Ovary (tissue), 9 donors: ENCODE results near the gene AOAH. TPM values are rescaled to one million over a fixed set of nuclear protein-coding genes. Genes with fewer than 3 reads are reported as not detected.

ENCODE experiments used
- DNase-seq, 5 donors: peaks; one replicate each; pipeline ENCODE4 v3.0.0-alpha.2; 2019 to 2020
- H3K27ac ChIP-seq, 2 donors: fragments of 200-600 bp; one replicate each; pipeline versions ENCODE4 v1.5.1 to v1.8.0; 2019 to 2022
- H3K27me3 ChIP-seq: fragments of 200-600 bp; one replicate; pipeline ENCODE4 v1.8.0; 2022
- H3K36me3 ChIP-seq: fragments of 200-600 bp; sonication (generic); one replicate; pipeline ENCODE4 v1.5.1; 2019
- H3K4me1 ChIP-seq: one replicate; pipeline ENCODE4 v1.8.1; 2013; ENCODE audit warnings: mild to moderate bottlenecking, moderate library complexity; ENCODE audit not compliant: insufficient read depth
- H3K4me3 ChIP-seq: fragments of 200-600 bp; sonication (generic); one replicate; pipeline ENCODE4 v1.5.1; 2017
- H3K9me3 ChIP-seq, 2 donors: fragments of 200-600 bp in 1 of 2; sonication (generic) in 1 of 2; one replicate each; pipeline versions ENCODE4 v1.5.1 to v1.8.1; 2013 to 2019; ENCODE audit warnings: mild to moderate bottlenecking in 1 of 2, moderate library complexity in 1 of 2
- EP300 ChIP-seq: sonication (generic); formaldehyde crosslinking; IDR thresholded peaks from one replicate; pipeline ENCODE4 v1.6.1; 2017; ENCODE audit warnings: antibody characterized with exemption
- POLR2A ChIP-seq: fragments of 450-650 bp; IDR thresholded peaks from one replicate; pipeline ENCODE4 v1.6.1; 2017; ENCODE audit warnings: antibody characterized with exemption, mild to moderate bottlenecking, moderate library complexity
- WGBS, 3 donors: extraction: QIAGEN DNeasy Blood & Tissue Kit in 1 of 3; methylation state at CpG; one replicate each; pipeline versions ENCODE4 v1.1.5 to v1.1.7; 2013 to 2017; 5-methylcytosine and 5-hydroxymethylcytosine counted together
- intact Hi-C, 4 donors: fragments of 100-400 bp; cut with DNase I; formaldehyde crosslinking; loops; one replicate each; pipeline versions ENCODE4 v1.11.0 to v1.15.1; 2022 to 2023
- polyA plus RNA-seq, 2 donors: library from polyadenylated mRNA; stranded (reverse); fragments of 200-250 nt in 1 of 2; fragments of 350-450 nt in 1 of 2; fragmentation: Illumina TruSeq in 1 of 2; extraction: RNeasy Lipid Tissue Mini Kit (QIAGEN cat#74804) in 1 of 2; gene quantifications; one replicate each; pipeline ENCODE4 v1.2.3, GENCODE V29; 2013 to 2014
- total RNA-seq, 7 donors: library from RNA; depleted of rRNA in 2 of 7; stranded (reverse); fragments of >200 nt in 2 of 7; fragmentation: NEBNext Ultra II Directional in 3 of 7; extraction: Animal tissue kit (Norgen Biotek cat#: 25700) in 3 of 7; gene quantifications; one replicate each; pipeline versions ENCODE4 v1.1.0 to v1.2.4, GENCODE V29; 2016 to 2023
- TF ChIP-seq, protein P1 (sequence below), 3 donors: fragments of 450-650 bp in 2 of 3; fragments of 200-600 bp in 1 of 3; IDR thresholded peaks; one replicate each; pipeline versions ENCODE4 v1.5.1 to v1.8.0; 2016 to 2022; ENCODE audit warnings: antibody characterized with exemption in 3 of 3, mild to moderate bottlenecking in 1 of 3
- donor health status: DM: no; HTN: no; CAD: no; lungs with moderate emphysema.
- donor health status: DM: no; HTN: no; CAD: no.
- donor health status: Bipolar disorder and iron deficiency.
- donor health status: DM: yes; HTN: yes; CAD: no.
- donor health status: DM: no; HTN: no; CAD: no.
- donor health status: DM: yes; HTN: yes; CAD: no.

The AOAH gene
- total and polyA plus RNA-seq, 9 donors = 0.83 to 14.0 (median 4.8) TPM

DNA sequence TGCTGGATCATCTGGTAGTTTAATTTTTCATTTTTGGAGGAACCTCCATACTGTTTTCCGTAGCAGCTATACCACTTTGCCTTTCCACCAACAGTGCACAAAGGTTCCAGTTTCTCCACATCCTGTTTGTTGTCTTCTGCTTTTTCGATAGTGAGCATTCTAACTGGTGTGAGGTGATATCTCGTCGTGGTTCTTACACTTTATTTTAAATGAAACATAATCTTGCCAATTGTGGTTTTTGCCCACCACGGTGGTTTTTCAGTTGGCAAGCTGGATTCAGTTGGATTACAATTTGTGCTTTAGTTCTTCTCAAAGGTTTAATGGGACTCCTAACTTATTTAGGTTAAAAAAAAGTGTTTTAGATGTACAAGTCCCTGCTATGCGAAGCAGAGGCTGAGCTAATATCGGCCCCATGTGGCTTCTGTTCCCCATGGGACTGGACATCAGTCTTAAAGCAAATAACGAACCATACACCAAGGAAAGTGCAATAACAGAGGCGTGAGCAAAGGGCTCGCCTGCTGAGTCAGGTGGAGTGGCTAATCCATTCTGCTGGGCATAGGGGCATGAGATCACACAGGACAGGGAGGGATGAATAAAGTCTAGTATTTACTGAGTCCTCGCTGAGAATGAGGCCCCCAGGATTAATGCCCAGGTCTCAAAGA, 153.6 kb downstream of the AOAH start:
- peaks cover 1% of the 10 kb centered on the region for H3K4me1 ChIP-seq
- H3K9me3 ChIP-seq = no peaks in the 10 kb centered on the region
- H3K27ac ChIP-seq = no peak overlapping the region
- 87 to 90% (median 89%) methylated on average over 11 of the region's 11 CpGs for WGBS, 3 donors
- no peaks in the 10 kb centered on the region for H3K36me3 ChIP-seq
- no peak for DNase-seq
- TF ChIP-seq EP300 (no peak), POLR2A (no peak)
- TF ChIP-seq, protein P1, sequence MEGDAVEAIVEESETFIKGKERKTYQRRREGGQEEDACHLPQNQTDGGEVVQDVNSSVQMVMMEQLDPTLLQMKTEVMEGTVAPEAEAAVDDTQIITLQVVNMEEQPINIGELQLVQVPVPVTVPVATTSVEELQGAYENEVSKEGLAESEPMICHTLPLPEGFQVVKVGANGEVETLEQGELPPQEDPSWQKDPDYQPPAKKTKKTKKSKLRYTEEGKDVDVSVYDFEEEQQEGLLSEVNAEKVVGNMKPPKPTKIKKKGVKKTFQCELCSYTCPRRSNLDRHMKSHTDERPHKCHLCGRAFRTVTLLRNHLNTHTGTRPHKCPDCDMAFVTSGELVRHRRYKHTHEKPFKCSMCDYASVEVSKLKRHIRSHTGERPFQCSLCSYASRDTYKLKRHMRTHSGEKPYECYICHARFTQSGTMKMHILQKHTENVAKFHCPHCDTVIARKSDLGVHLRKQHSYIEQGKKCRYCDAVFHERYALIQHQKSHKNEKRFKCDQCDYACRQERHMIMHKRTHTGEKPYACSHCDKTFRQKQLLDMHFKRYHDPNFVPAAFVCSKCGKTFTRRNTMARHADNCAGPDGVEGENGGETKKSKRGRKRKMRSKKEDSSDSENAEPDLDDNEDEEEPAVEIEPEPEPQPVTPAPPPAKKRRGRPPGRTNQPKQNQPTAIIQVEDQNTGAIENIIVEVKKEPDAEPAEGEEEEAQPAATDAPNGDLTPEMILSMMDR (IDR thresholded peaks at IDR 0.05) = no peak
- intact Hi-C loops = no loop called here
- H3K27me3 ChIP-seq = no peaks in the 10 kb centered on the region
- no peak overlapping the region for H3K4me3 ChIP-seq

DNA sequence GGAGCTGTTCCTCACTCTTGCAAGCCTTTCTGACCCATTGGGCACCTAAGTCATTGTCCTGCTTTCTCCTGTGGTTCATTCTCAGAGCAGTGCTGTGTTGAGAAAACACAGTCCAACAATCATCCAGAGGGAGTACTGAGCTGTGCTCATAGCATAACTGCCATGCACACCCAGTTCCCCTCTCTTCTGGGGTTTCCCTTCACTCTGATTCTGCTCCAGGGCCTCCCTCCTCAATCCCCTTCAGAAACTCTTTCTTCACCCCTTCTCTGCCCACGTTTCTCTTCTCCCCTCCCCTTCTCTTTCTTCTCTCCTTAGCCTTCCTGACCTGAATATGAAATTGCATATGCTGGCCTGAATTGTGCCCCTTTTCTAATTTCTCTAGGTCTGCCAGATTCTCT, 155.8 kb downstream of the AOAH start:
- intact Hi-C loops = no loop called here
- Histone ChIP-seq H3K4me1 (peaks cover 9% of the 10 kb centered on the region), H3K36me3 (no peaks in the 10 kb centered on the region), H3K27ac (no peak overlapping the region), H3K4me3 (no peak overlapping the region), H3K9me3 (no peaks in the 10 kb centered on the region), H3K27me3 (no peaks in the 10 kb centered on the region)
- no peak for DNase-seq
- 44 to 61% (median 59%) methylated on average over 1 of the region's 1 CpG for WGBS, 3 donors
- TF ChIP-seq POLR2A (no peak), EP300 (no peak)
- TF ChIP-seq, protein P1 (IDR thresholded peaks at IDR 0.05) = no peak

DNA sequence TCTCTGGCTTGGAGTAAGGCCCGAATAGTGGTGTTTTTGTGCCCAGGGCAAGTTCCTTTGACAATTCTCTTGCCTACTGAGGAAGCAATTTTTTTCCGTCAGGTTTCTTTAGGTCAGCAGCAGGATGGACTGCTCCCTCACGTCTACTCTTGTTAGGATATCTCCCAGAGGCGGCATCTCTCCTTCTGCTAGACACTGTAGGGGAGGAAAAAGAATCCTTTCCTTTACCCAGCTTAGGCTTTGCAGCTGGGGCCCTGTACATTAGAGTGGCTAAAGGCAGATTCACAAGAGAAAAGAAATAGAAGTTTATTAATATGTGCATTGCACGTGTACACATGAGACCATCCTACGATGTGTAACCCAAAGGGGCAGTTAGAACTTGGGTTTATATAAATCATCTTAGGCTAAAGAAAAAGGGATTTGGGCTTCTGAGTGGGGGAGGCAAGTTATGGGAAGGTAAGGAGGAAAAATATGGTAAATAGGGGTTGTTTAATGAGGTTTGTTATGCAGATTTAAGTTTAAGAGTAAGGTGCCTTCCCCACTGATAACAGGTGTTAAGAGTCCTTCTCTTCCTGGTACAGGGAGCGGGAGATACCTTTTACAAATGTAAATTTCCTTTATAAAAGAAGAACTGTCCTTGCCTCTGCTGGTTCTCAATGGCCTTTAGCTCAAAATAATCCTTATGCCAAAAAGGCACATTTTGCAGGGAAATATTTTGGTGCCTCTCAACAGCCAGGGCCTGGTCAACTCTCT, 156.4 kb downstream of the AOAH start:
- intact Hi-C loops = no loop called here
- WGBS, 3 donors = 85 to 94% (median 90%) methylated on average over 7 of the region's 7 CpGs
- no peaks in the 10 kb centered on the region for H3K27me3 ChIP-seq

GRCh38 chr7:36565792-36566356, 158.4 kb downstream of the AOAH start:
- no peak for DNase-seq
- Histone ChIP-seq H3K36me3 (no peaks in the 10 kb centered on the region), H3K4me1 (peaks cover 17% of the 10 kb centered on the region), H3K27ac (no peak overlapping the region), H3K27me3 (no peaks in the 10 kb centered on the region), H3K9me3 (no peaks in the 10 kb centered on the region), H3K4me3 (no peak overlapping the region)
- intact Hi-C loops = no loop called here
- TF ChIP-seq EP300 = no peak
- no peak for TF ChIP-seq POLR2A
- TF ChIP-seq, protein P1 (IDR thresholded peaks at IDR 0.05) = no peak
- 50 to 64% (median 51%) methylated on average over 5 of the region's 5 CpGs for WGBS, 3 donors

More for the DNA sequence above, 156.4 kb downstream of the AOAH start:
- no peaks in the 10 kb centered on the region for H3K9me3 ChIP-seq
- H3K36me3 ChIP-seq = no peaks in the 10 kb centered on the region
- H3K4me3 ChIP-seq = no peak overlapping the region
- H3K4me1 ChIP-seq = peaks cover 13% of the 10 kb centered on the region
- no peak for DNase-seq
- no peak overlapping the region for H3K27ac ChIP-seq
- TF ChIP-seq POLR2A = no peak
- TF ChIP-seq, protein P1 (IDR thresholded peaks at IDR 0.05) = no peak
- no peak for TF ChIP-seq EP300
